ENCODE measurements around the gene KPTN.

DNA sequence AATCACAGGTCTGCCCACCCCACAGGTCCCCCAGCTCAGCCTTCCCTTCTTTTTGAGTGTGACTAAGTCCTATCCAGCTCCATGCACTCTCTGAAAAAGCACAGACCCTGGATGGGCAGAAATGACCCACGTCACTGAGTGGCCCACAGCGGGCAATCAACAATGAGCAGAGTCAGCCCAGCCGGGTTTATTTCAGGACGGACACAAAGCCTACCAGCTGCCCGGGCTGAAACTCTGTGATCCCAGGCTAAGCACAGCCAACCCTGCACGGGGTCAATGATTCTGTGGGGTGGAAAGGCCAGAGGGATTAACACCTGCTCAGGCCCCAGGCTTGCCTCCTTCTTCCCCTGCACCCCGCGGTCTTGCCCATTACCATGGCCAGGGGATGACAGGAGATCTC, 22.4 kb upstream of the KPTN start:
- TF ChIP-seq, protein P1, sequence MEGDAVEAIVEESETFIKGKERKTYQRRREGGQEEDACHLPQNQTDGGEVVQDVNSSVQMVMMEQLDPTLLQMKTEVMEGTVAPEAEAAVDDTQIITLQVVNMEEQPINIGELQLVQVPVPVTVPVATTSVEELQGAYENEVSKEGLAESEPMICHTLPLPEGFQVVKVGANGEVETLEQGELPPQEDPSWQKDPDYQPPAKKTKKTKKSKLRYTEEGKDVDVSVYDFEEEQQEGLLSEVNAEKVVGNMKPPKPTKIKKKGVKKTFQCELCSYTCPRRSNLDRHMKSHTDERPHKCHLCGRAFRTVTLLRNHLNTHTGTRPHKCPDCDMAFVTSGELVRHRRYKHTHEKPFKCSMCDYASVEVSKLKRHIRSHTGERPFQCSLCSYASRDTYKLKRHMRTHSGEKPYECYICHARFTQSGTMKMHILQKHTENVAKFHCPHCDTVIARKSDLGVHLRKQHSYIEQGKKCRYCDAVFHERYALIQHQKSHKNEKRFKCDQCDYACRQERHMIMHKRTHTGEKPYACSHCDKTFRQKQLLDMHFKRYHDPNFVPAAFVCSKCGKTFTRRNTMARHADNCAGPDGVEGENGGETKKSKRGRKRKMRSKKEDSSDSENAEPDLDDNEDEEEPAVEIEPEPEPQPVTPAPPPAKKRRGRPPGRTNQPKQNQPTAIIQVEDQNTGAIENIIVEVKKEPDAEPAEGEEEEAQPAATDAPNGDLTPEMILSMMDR (IDR thresholded peaks at IDR 0.05) = no peak
- no peak for TF ChIP-seq POLR2A (IDR thresholded peaks at IDR 0.05)
